ENCODE data around the gene CNOT8.

The CNOT8 gene

DNA sequence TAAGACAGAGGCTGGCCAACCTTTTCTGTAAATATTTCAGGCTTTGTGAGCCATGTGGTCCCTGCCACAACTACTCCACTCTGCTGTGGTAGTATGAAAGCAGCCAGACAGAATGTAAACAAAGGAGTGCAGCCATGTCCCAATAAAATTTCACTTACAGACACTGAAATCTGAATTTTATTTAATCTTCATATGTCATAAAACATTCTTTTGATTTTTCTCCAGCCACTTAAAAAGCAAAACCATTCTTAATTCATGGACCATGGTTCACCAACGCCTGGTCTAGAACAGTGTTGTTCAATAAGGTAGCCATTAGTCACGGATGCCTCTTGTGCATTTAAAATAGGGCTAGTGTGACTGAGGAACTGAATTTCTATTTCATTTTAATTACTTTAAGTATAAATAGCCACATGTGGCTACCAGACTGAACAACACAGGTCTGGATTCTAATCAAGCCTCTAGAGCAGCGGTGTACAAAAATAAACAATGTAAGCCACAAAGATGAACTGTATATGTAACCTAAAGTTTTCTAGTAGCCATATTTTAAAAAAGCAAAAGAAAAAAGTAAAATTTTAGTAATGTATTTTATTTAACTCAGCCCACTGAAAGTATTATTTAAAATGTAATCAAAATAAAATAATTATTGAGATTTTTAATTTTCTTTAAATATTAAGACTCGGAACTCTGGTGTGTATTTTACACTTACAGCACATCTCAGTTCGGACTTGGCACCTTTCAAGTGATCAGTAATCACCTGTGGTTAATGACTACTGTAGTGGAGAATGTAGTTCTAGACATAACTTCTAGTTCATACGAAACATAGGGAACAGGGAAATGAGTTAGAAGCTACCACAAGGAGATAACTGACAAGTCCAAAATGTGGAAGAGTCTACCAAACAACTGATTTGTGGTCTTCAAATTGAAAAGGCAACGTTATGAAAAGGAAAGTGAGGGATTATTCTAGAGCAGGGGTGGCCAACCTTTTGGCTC is 65.3 kb downstream of the CNOT8 start:
- DNase-seq (ENCODE audit: low spot score), result no peak
